ENCODE results near the gene BLOC1S4. TPM values are rescaled to one million over a fixed set of nuclear protein-coding genes. Genes with fewer than 3 reads are reported as not detected.

Gene BLOC1S4
- total RNA-seq, 2 donors from 2014 or later, result 13.3 to 15.0 TPM

DNA sequence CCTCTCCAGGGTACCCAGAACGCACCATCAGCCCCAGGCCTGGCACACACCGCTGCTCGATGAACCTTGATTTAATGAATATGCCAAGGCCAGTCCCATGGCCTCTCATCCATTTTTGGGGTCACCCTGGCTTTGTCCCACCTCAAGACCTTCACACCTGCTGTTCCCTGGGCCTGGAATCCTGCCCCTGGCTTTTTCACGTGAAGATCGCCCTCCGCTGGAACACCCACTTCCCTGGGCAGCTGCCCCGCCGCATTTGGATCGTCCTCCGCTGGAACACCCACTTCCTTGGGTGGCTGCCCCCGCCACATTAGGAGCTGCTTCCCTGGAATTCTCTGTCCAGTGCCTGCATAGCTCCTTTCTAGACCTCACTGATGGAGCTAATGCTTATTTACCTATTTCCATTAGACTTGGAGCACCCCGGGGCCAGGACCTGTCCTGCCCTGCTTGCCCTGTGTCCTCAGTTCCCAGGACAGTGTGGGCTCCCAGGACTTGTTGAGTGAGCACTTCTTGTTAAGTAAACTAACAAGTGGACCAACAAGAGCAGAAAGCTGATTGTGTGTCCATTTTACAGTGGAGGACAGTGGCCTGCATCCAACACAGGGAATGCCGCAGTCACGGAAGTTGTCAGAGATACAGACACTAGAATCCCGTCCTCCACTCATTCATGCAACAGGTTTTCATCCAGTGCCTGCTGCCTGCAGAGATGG, 12.5 kb downstream of the BLOC1S4 start:
- ATAC-seq, result no peak
- intact Hi-C loops (cut with DNase I, micrococcal nuclease), result loop anchor here (10.0 kb wide), 2 partner anchors 146 to 346 kb away; no protein-coding TSS in a partner anchor
- no peak for DNase-seq

DNA sequence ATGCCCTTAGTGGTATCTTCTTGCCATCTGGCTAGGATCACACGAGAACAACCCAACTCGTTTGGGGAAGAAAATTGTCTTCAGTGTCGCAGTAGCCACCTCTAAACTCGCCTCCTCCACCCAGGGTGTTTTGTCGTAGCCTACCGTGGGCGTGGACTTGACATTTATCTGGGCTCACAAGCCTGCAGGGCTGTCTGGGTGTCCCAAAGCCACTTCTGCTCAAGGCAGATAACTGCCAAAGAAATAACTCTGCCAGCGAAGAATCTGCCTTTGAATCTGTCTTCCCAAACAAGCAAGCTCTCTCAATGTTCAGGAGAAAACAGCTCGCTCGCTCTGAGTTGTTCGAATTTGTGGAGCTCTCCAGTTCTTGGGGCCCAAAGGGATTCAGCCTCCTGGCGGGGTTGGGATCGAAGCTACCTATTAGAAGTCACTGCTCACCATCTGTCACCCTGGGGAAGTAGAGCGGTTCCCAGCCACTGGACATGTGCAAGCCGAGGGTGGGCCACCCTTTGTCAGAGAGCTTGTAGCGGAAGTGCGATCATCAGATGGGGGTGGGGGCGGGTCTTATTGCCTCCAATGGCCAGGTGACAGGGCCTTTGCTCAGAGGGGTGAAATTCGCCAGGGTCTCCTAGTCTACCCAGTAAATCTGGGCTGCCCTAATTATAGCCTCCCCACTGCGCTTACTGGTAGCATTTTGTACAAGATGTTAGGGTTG, 14.8 kb downstream of the BLOC1S4 start:
- peak in 1 of 2 donors; percentile 16 for DNase-seq
- intact Hi-C loops (cut with DNase I, micrococcal nuclease), result no loop called here

DNA sequence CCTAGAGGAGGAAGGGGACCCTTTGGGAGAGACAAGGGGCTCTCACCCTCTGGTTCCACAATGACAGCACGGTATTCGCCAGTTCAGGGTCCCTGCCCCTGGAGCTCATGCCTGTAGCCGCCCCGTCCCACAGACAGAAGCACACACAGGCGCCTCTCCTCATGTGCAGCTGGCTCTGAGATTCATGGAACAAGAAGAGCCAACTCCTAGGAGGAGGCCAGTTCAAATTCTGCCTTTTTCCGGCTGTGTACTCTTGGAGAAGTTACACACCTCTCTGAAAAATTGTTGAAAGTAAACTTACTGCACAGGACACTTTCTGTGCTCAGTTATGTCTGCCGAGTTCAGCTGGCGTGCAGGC, 15.3 kb downstream of the BLOC1S4 start:
- ATAC-seq (no peak), DNase-seq (peak in 1 of 2 donors; percentile 16)
- intact Hi-C loops (cut with DNase I, micrococcal nuclease), result no loop called here

More for the DNA sequence above, 14.8 kb downstream of the BLOC1S4 start:
- no peak for ATAC-seq

DNA sequence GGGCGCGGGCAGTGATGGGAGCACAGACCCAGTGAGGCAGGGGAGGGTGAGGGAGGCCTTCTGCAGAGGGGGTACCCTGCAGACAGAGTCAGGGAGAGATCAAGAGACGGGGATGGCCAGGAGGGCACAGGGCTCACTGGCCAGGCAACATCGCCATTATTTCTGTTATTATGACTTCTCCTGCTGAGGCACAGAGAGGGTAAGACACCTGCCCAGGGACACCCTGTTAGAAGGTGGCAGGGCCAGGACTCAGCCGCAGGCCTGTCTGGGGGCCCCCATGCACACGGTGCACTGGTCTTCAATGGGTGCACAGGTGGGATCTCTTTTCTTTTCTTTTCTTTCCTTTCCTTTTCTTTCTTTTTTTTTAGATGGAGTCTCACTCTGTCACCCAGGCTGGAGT, 15.8 kb downstream of the BLOC1S4 start:
- ATAC-seq, result no peak
- intact Hi-C loops (cut with DNase I, micrococcal nuclease), result no loop called here
- no peak for DNase-seq

GRCh38 chr4:6732441-6733357, 16.7 kb downstream of the BLOC1S4 start:
- ATAC-seq, result peak; percentile 86
- peak; percentile 48 to 62 for DNase-seq
- intact Hi-C loops (cut with DNase I, micrococcal nuclease), result no loop called here

- no peak for DNase-seq
- intact Hi-C loops (cut with DNase I, micrococcal nuclease), result no loop called here
- no peak for ATAC-seq
Observed at GRCh38 chr4:6733358-6734164, 17.6 kb downstream of the BLOC1S4 start.

DNA sequence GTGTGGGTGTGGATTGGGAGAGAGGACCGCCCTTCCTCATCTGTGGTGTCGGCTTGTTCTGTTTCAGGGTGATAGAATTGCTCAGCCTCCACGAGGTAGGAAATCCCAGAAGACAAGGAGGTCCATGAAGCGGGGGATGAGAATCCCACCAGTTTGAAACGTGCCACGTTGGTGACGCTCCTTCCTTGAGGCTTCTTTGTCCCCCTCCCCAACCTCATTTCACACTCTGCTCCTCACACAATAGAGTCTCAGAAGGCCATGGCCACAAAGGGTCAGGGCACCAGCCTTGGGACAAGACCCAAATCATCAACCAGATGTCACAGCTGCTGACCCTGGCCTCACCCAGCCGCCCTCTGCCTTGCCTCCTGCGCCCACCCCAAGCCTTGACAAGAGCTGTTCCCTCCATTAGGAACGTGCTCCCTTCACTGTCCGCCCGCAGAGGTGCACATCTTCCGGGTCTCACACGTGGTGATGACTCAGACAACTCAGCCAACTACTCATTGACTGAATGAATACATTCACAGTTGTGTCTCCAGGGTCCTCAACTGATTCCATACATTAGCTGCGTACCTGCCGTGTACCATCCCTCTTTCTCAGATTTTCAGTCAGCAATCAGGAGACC, 18.3 kb downstream of the BLOC1S4 start:
- ATAC-seq (no peak), DNase-seq (no peak)
- intact Hi-C loops (cut with DNase I, micrococcal nuclease), result no loop called here

DNA sequence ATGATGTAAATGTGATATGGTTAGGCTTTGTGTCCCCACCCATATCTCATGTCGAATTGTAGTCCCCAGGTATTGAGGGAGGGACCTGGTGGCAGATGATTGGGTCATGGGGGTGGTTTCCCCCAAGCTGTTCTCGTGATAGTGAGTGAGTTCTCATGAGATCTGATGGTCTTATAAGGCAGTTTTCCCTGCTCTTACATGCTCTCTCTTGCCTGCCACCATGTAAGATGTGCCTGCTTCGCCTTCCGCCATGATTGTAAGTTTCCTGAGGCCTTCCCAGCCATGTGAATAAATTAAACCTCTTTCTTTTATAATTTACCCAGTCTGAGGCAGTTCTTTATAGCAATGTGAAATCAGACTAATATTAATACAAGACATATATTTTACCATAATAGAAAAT, 23.9 kb downstream of the BLOC1S4 start:
- ATAC-seq (no peak), DNase-seq (no peak)
- intact Hi-C loops (cut with DNase I, micrococcal nuclease), result no loop called here

DNA sequence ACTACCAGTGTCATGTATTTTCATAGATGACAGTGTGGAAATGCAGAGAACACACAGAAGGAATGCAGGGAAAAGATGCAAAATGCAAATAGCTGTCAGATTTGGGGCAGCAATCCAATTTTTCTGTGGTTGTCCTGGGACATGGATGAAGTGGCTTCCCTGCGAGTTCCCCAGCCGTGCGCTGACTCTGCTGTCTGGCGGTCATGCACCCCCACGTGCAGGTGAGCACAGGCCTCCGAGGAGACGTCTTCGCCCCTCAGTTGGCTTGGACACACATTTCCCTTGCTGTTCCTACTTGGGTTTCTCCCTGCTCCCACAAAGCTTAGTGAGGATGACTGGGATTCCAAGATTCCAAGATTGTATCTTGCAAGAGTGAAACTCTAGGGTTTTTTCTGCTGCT, 24.4 kb downstream of the BLOC1S4 start:
- ATAC-seq, result no peak
- intact Hi-C loops (cut with DNase I, micrococcal nuclease), result no loop called here
- DNase-seq, result no peak

GRCh38 chr4:6742507-6742906, 26.5 kb downstream of the BLOC1S4 start:
- intact Hi-C loops (cut with DNase I, micrococcal nuclease), result no loop called here
- ATAC-seq, result no peak

DNA sequence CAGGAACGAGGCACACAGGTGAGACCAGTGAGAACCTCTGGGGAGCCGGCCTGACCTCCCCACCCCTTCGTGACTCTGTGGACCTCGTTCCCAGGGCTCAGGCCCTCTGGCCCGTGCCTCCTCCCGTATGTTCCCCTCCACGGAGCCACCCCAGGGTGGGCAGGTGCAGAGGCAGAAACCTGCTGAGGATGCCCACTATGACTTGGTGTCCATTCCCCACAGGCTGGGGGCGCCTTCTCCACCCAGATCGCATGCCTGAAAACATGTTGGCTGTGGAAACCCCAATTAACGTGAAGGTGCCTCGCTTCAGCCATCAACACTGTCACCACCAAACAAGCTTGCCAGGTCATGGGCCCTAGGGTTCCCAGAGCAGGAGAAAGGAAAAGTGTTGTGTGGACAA, 27.0 kb downstream of the BLOC1S4 start:
- intact Hi-C loops (cut with DNase I, micrococcal nuclease), result no loop called here
- no peak for DNase-seq
- ATAC-seq, result no peak

More at GRCh38 chr4:6742507-6742906, 26.5 kb downstream of the BLOC1S4 start:
- DNase-seq, result no peak

DNA sequence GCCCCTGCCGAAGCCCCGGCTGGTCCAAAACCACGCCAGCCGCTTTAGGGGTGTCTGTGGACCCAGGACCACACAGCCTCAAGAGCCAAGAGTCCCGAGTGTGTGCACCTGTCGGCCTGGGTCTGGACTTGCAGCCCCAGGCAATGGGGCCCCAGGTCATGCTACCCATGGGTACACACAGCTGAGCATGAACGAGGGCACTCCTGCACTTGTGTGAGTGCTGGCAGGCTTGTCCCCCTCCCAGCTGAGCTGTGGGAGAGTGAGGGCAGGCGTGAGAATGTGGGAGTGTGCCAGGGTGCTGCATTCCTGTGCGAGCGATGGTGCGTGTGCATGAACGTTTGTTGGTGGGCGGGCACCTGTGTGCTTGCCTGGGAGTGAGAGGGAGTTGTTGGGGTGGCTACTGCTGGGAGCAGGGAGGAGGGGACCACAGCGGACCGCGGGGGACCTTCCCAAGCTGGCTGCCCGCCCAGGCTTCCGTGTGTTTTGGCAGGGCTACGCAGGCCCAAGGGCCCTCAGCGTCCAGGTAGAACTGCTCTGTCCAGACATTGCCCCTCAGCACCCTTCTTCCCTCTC, 30.8 kb downstream of the BLOC1S4 start:
- DNase-seq (peak; percentile 84 to 87), ATAC-seq (peak; percentile 46)
- intact Hi-C loops (cut with DNase I, micrococcal nuclease), result no loop called here

DNA sequence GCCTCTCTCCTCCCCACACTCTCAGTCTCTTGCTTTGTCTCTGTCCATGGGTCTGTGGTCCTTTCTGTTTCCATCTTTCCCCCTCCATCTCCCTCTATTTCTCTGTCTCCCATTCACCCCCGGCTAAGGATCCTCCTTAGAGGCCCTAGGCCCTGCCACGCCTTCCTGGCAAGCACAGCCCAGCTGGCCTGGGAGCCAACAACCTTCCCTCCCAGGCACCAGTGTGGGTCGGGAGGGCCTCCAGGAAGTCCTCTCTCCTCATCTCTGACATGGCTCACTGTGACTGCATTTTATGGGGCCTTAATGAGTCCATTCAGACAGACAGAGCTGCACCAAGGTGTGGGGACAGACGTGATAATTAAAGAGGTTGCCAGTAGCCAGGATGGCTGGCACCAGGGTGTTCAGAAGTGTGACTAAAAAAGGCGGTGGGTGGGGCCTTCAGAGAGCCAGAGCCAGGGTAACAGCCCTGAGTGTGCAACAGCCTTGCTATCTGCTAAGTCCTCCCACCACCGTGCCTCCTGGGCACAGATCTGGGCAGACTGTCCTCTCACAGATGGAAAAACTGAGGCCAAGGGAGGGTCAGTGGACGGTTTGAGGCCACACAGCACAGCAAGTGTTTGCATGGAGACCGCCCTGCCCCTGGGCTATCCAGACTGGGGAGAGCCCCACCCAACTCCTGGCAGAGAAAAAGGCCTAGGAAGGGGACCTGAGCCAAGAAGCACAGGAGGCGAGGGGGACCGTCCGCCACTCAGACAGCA, 31.5 kb downstream of the BLOC1S4 start:
- intact Hi-C loops (cut with DNase I, micrococcal nuclease), result no loop called here
- ATAC-seq, result peak; percentile 69
- peak; percentile 84 to 92 for DNase-seq

- ATAC-seq (no peak), DNase-seq (no peak)
- intact Hi-C loops (cut with DNase I, micrococcal nuclease), result no loop called here
Observed at GRCh38 chr4:6748286-6748685, 32.3 kb downstream of the BLOC1S4 start.

DNA sequence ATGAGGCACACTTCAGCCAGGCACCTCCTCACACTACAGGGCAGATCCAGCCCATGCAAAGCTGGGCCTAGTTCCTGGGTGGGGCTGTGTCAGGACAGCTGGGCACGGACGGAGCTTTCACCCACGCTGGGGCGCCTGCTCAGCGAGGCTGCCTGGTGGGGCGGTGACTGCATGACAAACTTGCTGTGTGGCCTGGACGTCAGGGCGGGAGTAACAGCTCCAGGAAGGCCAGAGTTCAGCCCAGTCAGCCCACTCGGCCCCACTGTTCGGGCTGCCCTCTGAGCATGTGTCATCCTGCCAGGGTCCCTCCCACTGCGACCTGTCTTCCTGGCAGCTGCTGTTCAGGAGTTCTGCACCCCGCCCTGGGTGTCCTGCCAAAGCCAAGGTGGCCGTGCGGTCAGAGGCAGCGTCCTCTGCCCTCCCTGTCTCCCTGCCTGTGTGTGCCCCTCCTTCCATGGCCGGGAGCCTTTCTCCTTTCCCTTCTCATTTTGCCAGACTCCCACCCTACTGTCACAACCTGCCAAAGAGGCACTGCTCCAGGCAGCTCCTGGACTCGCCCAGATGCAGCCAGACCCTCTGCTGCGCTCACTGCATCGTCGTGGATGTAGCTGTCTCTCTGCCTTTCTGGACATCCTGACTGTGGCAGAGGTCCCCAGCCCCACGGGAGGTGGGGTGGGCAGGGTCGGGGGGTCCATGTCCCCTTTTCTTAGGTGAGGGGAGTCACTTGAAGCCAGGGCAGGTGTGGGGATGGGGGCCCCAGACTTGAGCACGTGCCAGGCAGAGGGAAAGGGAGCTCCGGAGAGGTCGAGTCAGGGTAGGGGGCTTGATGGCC, 33.6 kb downstream of the BLOC1S4 start:
- ATAC-seq (peak; percentile 70), DNase-seq (peak; percentile 91 to 97)
- intact Hi-C loops (cut with DNase I, micrococcal nuclease), result no loop called here

All from left colon (tissue), 2 donors.